SK-N-MC (cell line): ENCODE data around the gene SMIM33.

Source experiments
- EZH2 ChIP-seq: fragments of 200-600 bp; sonication (generic); IDR thresholded peaks from one replicate; pipeline ENCODE4 v1.6.1; 2017; ENCODE audit warnings: antibody characterized with exemption
- POLR2AphosphoS5 ChIP-seq: IDR thresholded peaks from 2 replicates; pipeline ENCODE4 v1.6.1; 2012; ENCODE audit warnings: mild to moderate bottlenecking, low read depth, low read length, borderline replicate concordance

- TF ChIP-seq POLR2AphosphoS5 (no peak), EZH2 (no peak)
These were observed 2.3 kb downstream of the SMIM33 start for GRCh38 chr5:139473105-139473504.
